Gastroesophageal sphincter (tissue), 4 donors: Measurements from ENCODE around the gene MARK2. TPM values are rescaled to one million over a fixed set of nuclear protein-coding genes. Genes with fewer than 3 reads are reported as not detected.

Experiments used
- ATAC-seq: fragments of 150-250 bp; one replicate; pipeline ENCODE4 v1.9.1; 2016; ENCODE audit warnings: mild to moderate bottlenecking, moderate library complexity
- H3K27ac ChIP-seq, 4 donors: fragments of 200-600 bp; sonication (generic) in 3 of 4; 1 replicate in 3 of 4; 2 replicates in 1 of 4; pipeline ENCODE4 v1.5.1; 2016 to 2019
- H3K27me3 ChIP-seq: fragments of 200-600 bp; sonication (generic); one replicate; pipeline ENCODE4 v1.5.1; 2019
- H3K36me3 ChIP-seq, 2 donors: fragments of 200-600 bp; sonication (generic); one replicate each; pipeline ENCODE4 v1.5.1; 2019; ENCODE audit warnings: control low read depth in 1 of 2
- H3K4me1 ChIP-seq, 3 donors: fragments of 200-600 bp; sonication (generic); 1 replicate in 2 of 3; 2 replicates in 1 of 3; pipeline ENCODE4 v1.5.1; 2016 to 2019; ENCODE audit warnings: control low read depth in 2 of 3
- H3K4me3 ChIP-seq, 2 donors: fragments of 200-600 bp; sonication (generic); one replicate each; pipeline ENCODE4 v1.5.1; 2019; ENCODE audit warnings: mild to moderate bottlenecking in 1 of 2, moderate library complexity in 1 of 2
- H3K9me3 ChIP-seq, 3 donors: fragments of 200-600 bp; sonication (generic); one replicate each; pipeline ENCODE4 v1.5.1; 2017 to 2019; ENCODE audit warnings: control low read depth in 2 of 3
- EP300 ChIP-seq: sonication (generic); formaldehyde crosslinking; IDR thresholded peaks from one replicate; pipeline ENCODE4 v1.6.1; 2017; ENCODE audit warnings: antibody characterized with exemption, mild to moderate bottlenecking
- POLR2A ChIP-seq, 2 donors: fragments of 450-650 bp; IDR thresholded peaks; one replicate each; pipeline ENCODE4 v1.6.1; 2017; ENCODE audit warnings: antibody characterized with exemption in 2 of 2, mild to moderate bottlenecking in 2 of 2, moderate library complexity in 1 of 2
- POLR2AphosphoS5 ChIP-seq: sonication (generic); formaldehyde crosslinking; IDR thresholded peaks from one replicate; pipeline ENCODE4 v1.6.1; 2017; ENCODE audit warnings: antibody characterized with exemption
- WGBS, 2 donors: methylation state at CpG; one replicate each; pipeline ENCODE4 v1.1.5; 2018; ENCODE audit warnings: low coverage in 1 of 2; 5-methylcytosine and 5-hydroxymethylcytosine counted together
- total RNA-seq, 4 donors: library from RNA; depleted of rRNA; stranded (reverse); fragments of >200 nt; gene quantifications; one replicate each; pipeline ENCODE4 v1.1.0, GENCODE V29; 2016
- TF ChIP-seq, protein P1 (sequence below), 4 experiments: fragments of 200-600 bp in 2 of 4; fragments of 450-650 bp in 2 of 4; sonication (generic) in 1 of 4; IDR thresholded peaks; one replicate each; pipeline ENCODE4 v1.5.1; 2017 to 2019; ENCODE audit warnings: antibody characterized with exemption in 4 of 4, mild to moderate bottlenecking in 2 of 4, moderate library complexity in 2 of 4

Gene MARK2
- total RNA-seq, 4 donors from 2014 or later: 17.4 to 42.5 (median 23.8) TPM

DNA sequence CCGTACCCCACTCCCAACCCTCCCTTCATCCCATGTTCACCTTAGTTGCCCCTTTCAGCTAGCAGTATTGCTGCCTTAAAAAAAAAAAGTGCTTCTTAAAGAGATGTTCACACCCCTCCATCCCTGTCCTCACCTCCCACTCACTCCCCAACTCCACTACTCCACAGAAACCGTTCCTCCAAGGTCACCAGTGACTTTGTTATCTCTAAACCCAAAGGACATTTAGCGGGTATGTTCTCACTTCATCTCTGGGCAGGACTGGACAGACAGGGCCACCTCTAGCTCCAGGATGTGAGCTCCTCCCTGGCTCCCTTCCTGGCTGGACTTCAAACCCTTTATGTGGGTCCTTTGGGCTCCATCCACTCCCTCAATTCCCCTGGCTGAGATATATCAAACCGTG is 84.4 kb downstream of the MARK2 start:
- Histone ChIP-seq H3K4me1 (peaks cover 0 to 27% (median 18%) of the 10 kb centered on the region in 3 donors), H3K4me3 (no peak overlapping the region), H3K27me3 (no peaks in the 10 kb centered on the region), H3K9me3 (no peaks in the 10 kb centered on the region), H3K27ac (no peak overlapping the region), H3K36me3 (no peaks in the 10 kb centered on the region)
- ATAC-seq: no peak
- TF ChIP-seq, protein P1, sequence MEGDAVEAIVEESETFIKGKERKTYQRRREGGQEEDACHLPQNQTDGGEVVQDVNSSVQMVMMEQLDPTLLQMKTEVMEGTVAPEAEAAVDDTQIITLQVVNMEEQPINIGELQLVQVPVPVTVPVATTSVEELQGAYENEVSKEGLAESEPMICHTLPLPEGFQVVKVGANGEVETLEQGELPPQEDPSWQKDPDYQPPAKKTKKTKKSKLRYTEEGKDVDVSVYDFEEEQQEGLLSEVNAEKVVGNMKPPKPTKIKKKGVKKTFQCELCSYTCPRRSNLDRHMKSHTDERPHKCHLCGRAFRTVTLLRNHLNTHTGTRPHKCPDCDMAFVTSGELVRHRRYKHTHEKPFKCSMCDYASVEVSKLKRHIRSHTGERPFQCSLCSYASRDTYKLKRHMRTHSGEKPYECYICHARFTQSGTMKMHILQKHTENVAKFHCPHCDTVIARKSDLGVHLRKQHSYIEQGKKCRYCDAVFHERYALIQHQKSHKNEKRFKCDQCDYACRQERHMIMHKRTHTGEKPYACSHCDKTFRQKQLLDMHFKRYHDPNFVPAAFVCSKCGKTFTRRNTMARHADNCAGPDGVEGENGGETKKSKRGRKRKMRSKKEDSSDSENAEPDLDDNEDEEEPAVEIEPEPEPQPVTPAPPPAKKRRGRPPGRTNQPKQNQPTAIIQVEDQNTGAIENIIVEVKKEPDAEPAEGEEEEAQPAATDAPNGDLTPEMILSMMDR (IDR thresholded peaks at IDR 0.05): no peak
- no peak for TF ChIP-seq POLR2AphosphoS5
- TF ChIP-seq EP300: no peak
- TF ChIP-seq POLR2A (IDR thresholded peaks at IDR 0.05): no peak
- WGBS, 2 donors: 53 to 76% methylated on average over 4 of the region's 4 CpGs

DNA sequence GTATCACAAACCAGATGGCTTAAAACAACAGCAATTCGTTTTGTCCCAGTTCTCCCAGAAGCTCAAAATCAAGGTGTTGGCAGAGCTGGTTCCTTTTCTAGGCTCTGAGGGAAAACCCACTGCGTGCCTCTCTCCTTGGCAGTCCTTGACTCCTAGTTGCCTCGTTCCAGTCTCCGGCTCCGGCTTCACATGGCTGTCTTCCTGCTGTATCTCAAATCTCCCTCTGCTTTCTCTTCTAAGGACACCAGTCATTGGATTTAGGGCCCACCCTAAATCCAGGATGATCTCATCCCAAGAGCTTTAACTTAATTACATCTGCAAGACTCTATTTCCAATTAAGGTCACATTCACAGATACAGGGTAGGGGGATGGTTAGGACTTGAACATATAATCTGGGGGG is 90.7 kb downstream of the MARK2 start:
- TF ChIP-seq, protein P1 (IDR thresholded peaks at IDR 0.05): no peak
- TF ChIP-seq POLR2AphosphoS5 (no peak), POLR2A (IDR thresholded peaks at IDR 0.05) (no peak), EP300 (no peak)
- H3K4me3 ChIP-seq: no peak overlapping the region
- WGBS, 2 donors: 70 to 87% methylated on average over 3 to 4 of the region's 5 CpGs
- no peaks in the 10 kb centered on the region for H3K27me3 ChIP-seq
- H3K27ac ChIP-seq: no peak overlapping the region
- no peaks in the 10 kb centered on the region for H3K4me1 ChIP-seq
- no peak for ATAC-seq
- no peaks in the 10 kb centered on the region for H3K36me3 ChIP-seq
- H3K9me3 ChIP-seq: no peaks in the 10 kb centered on the region

- Histone ChIP-seq H3K27ac (no peak overlapping the region), H3K27me3 (no peaks in the 10 kb centered on the region), H3K4me1 (no peaks in the 10 kb centered on the region), H3K4me3 (no peak overlapping the region), H3K36me3 (no peaks in the 10 kb centered on the region), H3K9me3 (no peaks in the 10 kb centered on the region)
- ATAC-seq: no peak
- 61 to 68% methylated on average over 5 of the region's 6 CpGs for WGBS, 2 donors
- no peak for TF ChIP-seq POLR2AphosphoS5
- TF ChIP-seq EP300: no peak
- TF ChIP-seq POLR2A (IDR thresholded peaks at IDR 0.05): no peak
- TF ChIP-seq, protein P1 (IDR thresholded peaks at IDR 0.05): no peak
These were observed 92.1 kb downstream of the MARK2 start for GRCh38 chr11:63931045-63931444.

GRCh38 chr11:63931876-63932275 is 93.0 kb downstream of the MARK2 start:
- TF ChIP-seq, protein P1 (IDR thresholded peaks at IDR 0.05): no peak
- TF ChIP-seq POLR2AphosphoS5 (no peak), EP300 (no peak), POLR2A (IDR thresholded peaks at IDR 0.05) (no peak)
- no peaks in the 10 kb centered on the region for H3K27me3 ChIP-seq
- H3K36me3 ChIP-seq: no peaks in the 10 kb centered on the region
- no peaks in the 10 kb centered on the region for H3K4me1 ChIP-seq
- no peak overlapping the region for H3K4me3 ChIP-seq
- no peak overlapping the region for H3K27ac ChIP-seq
- no peaks in the 10 kb centered on the region for H3K9me3 ChIP-seq
- 55% methylated on average over 5 of the region's 12 CpGs; no CpG with 5 or more reads in 1 of the 2 donors for WGBS, 2 donors
- ATAC-seq: no peak

DNA sequence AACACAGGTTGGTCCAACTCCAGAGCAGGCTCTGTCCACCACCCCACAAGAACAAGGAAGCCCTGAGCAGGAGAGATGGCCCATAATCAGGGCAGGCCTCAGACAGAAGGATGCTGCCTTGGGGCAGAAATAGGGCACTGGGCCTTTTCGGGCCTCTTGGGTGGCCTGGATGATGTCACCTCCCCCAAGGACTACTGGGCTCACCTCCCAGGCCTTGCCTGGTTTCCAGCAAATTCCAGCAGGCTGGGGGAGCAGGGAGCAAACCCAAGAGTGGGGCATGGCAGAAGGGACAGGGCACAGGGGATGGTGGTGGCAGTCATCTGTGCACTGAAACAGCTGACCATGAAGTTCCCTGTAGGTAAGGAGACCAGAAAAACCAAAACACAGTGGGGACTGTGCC is 94.5 kb downstream of the MARK2 start:
- Histone ChIP-seq H3K36me3 (no peaks in the 10 kb centered on the region), H3K27me3 (no peaks in the 10 kb centered on the region), H3K4me3 (no peak overlapping the region), H3K27ac (no peak overlapping the region), H3K9me3 (no peaks in the 10 kb centered on the region), H3K4me1 (peaks cover 0 to 8% (median 4%) of the 10 kb centered on the region in 3 donors)
- no peak for ATAC-seq
- TF ChIP-seq, protein P1 (IDR thresholded peaks at IDR 0.05): no peak
- TF ChIP-seq POLR2AphosphoS5: no peak
- no peak for TF ChIP-seq POLR2A (IDR thresholded peaks at IDR 0.05)
- TF ChIP-seq EP300: no peak
- WGBS, 2 donors: no CpG with 5 or more reads among the region's 1 CpG
